DMS 273 treated with DMSO at 0.1 percent for 48 hours (cell line): Measurements from ENCODE around the gene KCTD3.

Experiments used
- DNase-seq: peaks from one replicate; lab custom pipeline; 2025; lab: John Stamatoyannopoulos, UW

Gene KCTD3

GRCh38 chr1:215566556-215567490 lies at the start of gene KCTD3:
KCTD3 (plus strand) TSS chr1:215567304; CDS start chr1:215567686, 382 bp downstream.
- DNase-seq = peak; percentile 70

- DNase-seq = peak; percentile 41
These were observed 49.6 kb upstream of the KCTD3 start for GRCh38 chr1:215517441-215517891.

- DNase-seq = no peak
These were observed 48.5 kb upstream of the KCTD3 start for GRCh38 chr1:215518594-215518993.

GRCh38 chr1:215521279-215521678 lies 45.8 kb upstream of the KCTD3 start:
- no peak for DNase-seq

GRCh38 chr1:215523128-215523861 lies 43.8 kb upstream of the KCTD3 start:
- DNase-seq = no peak

- DNase-seq = no peak
These were observed 43.2 kb upstream of the KCTD3 start for GRCh38 chr1:215523906-215524305.

GRCh38 chr1:215526147-215526845 lies 40.8 kb upstream of the KCTD3 start:
- no peak for DNase-seq

GRCh38 chr1:215526846-215527151 lies 40.3 kb upstream of the KCTD3 start:
- no peak for DNase-seq

GRCh38 chr1:215529111-215529510 lies 38.0 kb upstream of the KCTD3 start:
- no peak for DNase-seq

GRCh38 chr1:215529571-215529970 lies 37.5 kb upstream of the KCTD3 start:
- no peak for DNase-seq

- DNase-seq = no peak
These were observed 36.6 kb upstream of the KCTD3 start for GRCh38 chr1:215530401-215530984.

GRCh38 chr1:215539803-215540570 lies 27.1 kb upstream of the KCTD3 start:
- DNase-seq = peak; percentile 88

GRCh38 chr1:215542301-215542700 lies 24.8 kb upstream of the KCTD3 start:
- DNase-seq = no peak

GRCh38 chr1:215543191-215543606 lies 23.9 kb upstream of the KCTD3 start:
- no peak for DNase-seq

GRCh38 chr1:215543806-215544205 lies 23.3 kb upstream of the KCTD3 start:
- no peak for DNase-seq

GRCh38 chr1:215544566-215544965 lies 22.5 kb upstream of the KCTD3 start:
- no peak for DNase-seq

GRCh38 chr1:215545096-215545495 lies 22.0 kb upstream of the KCTD3 start:
- DNase-seq = no peak

GRCh38 chr1:215547011-215547410 lies 20.1 kb upstream of the KCTD3 start:
- DNase-seq = no peak

GRCh38 chr1:215551806-215552205 lies 15.3 kb upstream of the KCTD3 start:
- no peak for DNase-seq

- DNase-seq = no peak
These were observed 12.2 kb upstream of the KCTD3 start for GRCh38 chr1:215554865-215555264.

- DNase-seq = no peak
These were observed 11.6 kb upstream of the KCTD3 start for GRCh38 chr1:215555531-215555930.
